GM12878 (cell line): ENCODE measurements around the gene RUVBL2. TPM values are rescaled to one million over a fixed set of nuclear protein-coding genes. Genes with fewer than 3 reads are reported as not detected.
"Not testable (repeated sequence)": the region's sequence is repeated elsewhere in the genome, so short reads cannot be mapped to it uniquely, and the experiment has no call there.

ENCODE experiments used
- ATAC-seq: fragments of 200-7000 bp; cut with Tn5 transposase; 3 replicates; pipeline ENCODE4 v1.9.1; 2020; ENCODE audit warnings: mild to moderate bottlenecking, moderate library complexity
- BruUV-seq: library from RNA; stranded (reverse); fragments of 400-500 nt; replicated peaks from 2 replicates; lab custom pipeline; 2021; lab: Mats Ljungman, UMichigan
- CTCF ChIA-PET: fragments of 300-600 bp; sonication (Branson Sonifier 250); formaldehyde crosslinking; extraction: SDS; loops from one replicate; lab custom pipeline; 2021; ENCODE audit warnings: inconsistent platforms; lab: Yijun Ruan, JAX
- POLR2A ChIA-PET: fragments of 350-600 bp; formaldehyde crosslinking; extraction: SDS; loops from one replicate; lab custom pipeline; 2021; ENCODE audit warnings: inconsistent platforms; lab: Charles Lee
- RAD21 ChIA-PET: fragments of 300-600 bp; sonication (Branson Sonifier 250); formaldehyde crosslinking; loops from one replicate; lab custom pipeline; 2023; ENCODE audit warnings: antibody characterized with exemption; ENCODE audit not compliant: unreplicated experiment; lab: Charles Lee
- SMC1A ChIA-PET: fragments of 300-600 bp; sonication (Branson Sonifier 250); formaldehyde crosslinking; loops from one replicate; lab custom pipeline; 2023; ENCODE audit not compliant: unreplicated experiment, uncharacterized antibody; lab: Charles Lee
- DNase-seq: peaks from one replicate; pipeline ENCODE4 v3.0.0-alpha.2; 2011; ENCODE audit warnings: low read depth, low spot score
- FAIRE-seq: peaks from 3 replicates; lab custom pipeline; 2011; peaks lifted over from hg19 to GRCh38; lab: Jason Lieb, UNC
- H2AFZ ChIP-seq: 2 replicates; pipeline ENCODE4 v1.6.0; 2011; ENCODE audit warnings: low read depth, low read length, control low read depth; ENCODE audit not compliant: control insufficient read depth
- H3K27ac ChIP-seq: 2 replicates; pipeline ENCODE4 v1.5.1; 2011; ENCODE audit warnings: control low read depth; ENCODE audit not compliant: control insufficient read depth, insufficient read depth
- H3K27me3 ChIP-seq, 2 experiments: replicated peaks in 1 of 2; 2 replicates each; pipeline versions ENCODE4 v1.6.0 to v1.6.1; 2011; ENCODE audit warnings: low read length in 1 of 2; ENCODE audit not compliant: control insufficient read depth in 2 of 2, insufficient read depth in 2 of 2
- H3K36me3 ChIP-seq, 2 experiments: 2 replicates each; pipeline ENCODE4 v1.5.1; 2011; ENCODE audit warnings: low read length in 1 of 2; ENCODE audit not compliant: control insufficient read depth in 2 of 2, insufficient read depth in 2 of 2
- H3K4me1 ChIP-seq: 2 replicates; pipeline ENCODE4 v1.6.1; 2011; ENCODE audit warnings: mild to moderate bottlenecking, low read length, moderate library complexity, mixed read lengths; ENCODE audit not compliant: control insufficient read depth, insufficient read depth
- H3K4me2 ChIP-seq: 2 replicates; pipeline ENCODE4 v1.6.0; 2011; ENCODE audit warnings: control low read depth; ENCODE audit not compliant: control insufficient read depth, insufficient read depth
- H3K4me3 ChIP-seq: fragments of 200-600 bp; sonication (generic); 2 replicates; pipeline ENCODE4 v1.5.1; 2016
- H3K79me2 ChIP-seq: 2 replicates; pipeline ENCODE4 v1.6.0; 2011; ENCODE audit warnings: low read length; ENCODE audit not compliant: control insufficient read depth, insufficient read depth
- H3K9ac ChIP-seq: 2 replicates; pipeline ENCODE4 v1.8.0; 2011; ENCODE audit warnings: low read length, control low read depth, mixed read lengths; ENCODE audit not compliant: control insufficient read depth, insufficient read depth
- H3K9me3 ChIP-seq: replicated peaks from 3 replicates; pipeline ENCODE4 v1.5.1; 2011; ENCODE audit warnings: mild to moderate bottlenecking, low read length; ENCODE audit not compliant: control insufficient read depth, insufficient read depth
- H4K20me1 ChIP-seq: 2 replicates; pipeline ENCODE4 v1.6.0; 2011; ENCODE audit not compliant: control insufficient read depth, insufficient read depth
- WGBS: methylation state at CpG from one replicate; pipeline ENCODE4 v1.1.6; 2016; ENCODE audit warnings: low lambda C conversion rate; ENCODE audit not compliant: insufficient replicate concordance, insufficient coverage; ENCODE audit errors: missing lambda C conversion rate; 5-methylcytosine and 5-hydroxymethylcytosine counted together
- in situ Hi-C: fragments of 300-500 bp; cut with MboI; formaldehyde crosslinking; loops from 9 replicates; pipeline ENCODE4 v1.14.3; 2018; ENCODE audit warnings: mixed read lengths
- intact Hi-C: fragments of 100-400 bp; cut with micrococcal nuclease; formaldehyde crosslinking; loops from one replicate; pipeline ENCODE4 v1.14.2; 2022; ENCODE audit not compliant: unreplicated experiment
- polyA plus RNA-seq, 11 experiments: library from polyadenylated mRNA; depleted of rRNA in 4 of 11; unstranded in 6 of 11; stranded (reverse) in 5 of 11; fragments of >200 nt; fragmentation: Nextera tagmentation in 4 of 11; fragmentation: Illumina TruSeq in 1 of 11; extraction: Ambion mirVana in 4 of 11; extraction: Trizol in 1 of 11; gene quantifications; 1 replicate in 1 of 11; 2 replicates in 10 of 11; pipeline versions ENCODE4 v1.2.1 to v1.2.3, GENCODE V29; 2011 to 2016; ENCODE audit warnings: inconsistent platforms in 2 of 11, missing spikeins in 2 of 11, low read depth in 1 of 11
- total RNA-seq, 4 experiments: library from RNA; depleted of rRNA in 3 of 4; stranded (reverse); fragments of >200 nt in 3 of 4; fragmentation: Illumina TruSeq in 1 of 4; extraction: Trizol in 1 of 4; gene quantifications; 2 replicates each; pipeline versions ENCODE4 v1.2.1 to v1.2.3, GENCODE V29; 2013 to 2021

RUVBL2 gene
- total and polyA plus RNA-seq, 10 of the 15 experiments (the other 5 are each of a cell fraction or from before 2014, with no cell fraction given), result 33.8 to 224 (median 125) TPM

- RAD21 ChIA-PET, result not testable (repeated sequence)
Observed at GRCh38 chr19:49042666-49043065, 49.0 kb downstream of the RUVBL2 start.

GRCh38 chr19:49043548-49043947 lies 49.9 kb downstream of the RUVBL2 start, which contains the start of gene CGB5:
Gene CGB5, plus strand, starts transcription at chr19:49043848. Its CDS starts 362 bp downstream, at chr19:49044210.
- BruUV-seq, DNase-seq, H3K27me3 ChIP-seq, CTCF ChIA-PET, H3K4me3 ChIP-seq, H4K20me1 ChIP-seq, in situ Hi-C loops, H3K79me2 ChIP-seq, POLR2A ChIA-PET, FAIRE-seq, H3K4me2 ChIP-seq, RAD21 ChIA-PET, ATAC-seq, H3K36me3 ChIP-seq, H3K9ac ChIP-seq, H3K27ac ChIP-seq, H3K9me3 ChIP-seq, SMC1A ChIA-PET, H2AFZ ChIP-seq, intact Hi-C loops, H3K4me1 ChIP-seq: not testable (repeated sequence)
- 42% methylated on average over 14 of the region's 15 CpGs for WGBS

More at GRCh38 chr19:49042666-49043065, 49.0 kb downstream of the RUVBL2 start:
- CTCF ChIA-PET, BruUV-seq, H4K20me1 ChIP-seq, POLR2A ChIA-PET, intact Hi-C loops, H3K36me3 ChIP-seq, H3K9ac ChIP-seq, H3K9me3 ChIP-seq, SMC1A ChIA-PET, H3K79me2 ChIP-seq, in situ Hi-C loops, H3K27me3 ChIP-seq, H3K4me3 ChIP-seq, FAIRE-seq, DNase-seq, H3K4me2 ChIP-seq, H2AFZ ChIP-seq, ATAC-seq, H3K27ac ChIP-seq, H3K4me1 ChIP-seq: not testable (repeated sequence)
- 0% methylated on average over 1 of the region's 4 CpGs for WGBS

GRCh38 chr19:49049011-49049410 lies 55.3 kb downstream of the RUVBL2 start, which contains the start of gene CGB8:
Gene CGB8, minus strand, starts transcription at chr19:49049111. Its CDS starts 372 bp downstream, at chr19:49048739.
- H3K27me3 ChIP-seq, SMC1A ChIA-PET, CTCF ChIA-PET, in situ Hi-C loops, H2AFZ ChIP-seq, H3K27ac ChIP-seq, POLR2A ChIA-PET, intact Hi-C loops, FAIRE-seq, BruUV-seq, H3K36me3 ChIP-seq, H3K9me3 ChIP-seq, H4K20me1 ChIP-seq, H3K4me1 ChIP-seq, ATAC-seq, DNase-seq, H3K79me2 ChIP-seq, RAD21 ChIA-PET, H3K9ac ChIP-seq, H3K4me3 ChIP-seq, H3K4me2 ChIP-seq: not testable (repeated sequence)
- 50% methylated on average over 6 of the region's 12 CpGs for WGBS

- H3K9me3 ChIP-seq, H3K36me3 ChIP-seq, in situ Hi-C loops, H3K27ac ChIP-seq, H3K9ac ChIP-seq, H3K27me3 ChIP-seq, H2AFZ ChIP-seq, H3K4me1 ChIP-seq, H4K20me1 ChIP-seq, POLR2A ChIA-PET, DNase-seq, CTCF ChIA-PET, ATAC-seq, FAIRE-seq, SMC1A ChIA-PET, H3K79me2 ChIP-seq, RAD21 ChIA-PET, intact Hi-C loops, H3K4me3 ChIP-seq, H3K4me2 ChIP-seq, BruUV-seq: not testable (repeated sequence)
- 5% methylated on average over 2 of the region's 4 CpGs for WGBS
Observed at GRCh38 chr19:49049834-49050233, 56.1 kb downstream of the RUVBL2 start.
